Measurements from ENCODE around the gene BIVM.

BIVM gene, protein sequence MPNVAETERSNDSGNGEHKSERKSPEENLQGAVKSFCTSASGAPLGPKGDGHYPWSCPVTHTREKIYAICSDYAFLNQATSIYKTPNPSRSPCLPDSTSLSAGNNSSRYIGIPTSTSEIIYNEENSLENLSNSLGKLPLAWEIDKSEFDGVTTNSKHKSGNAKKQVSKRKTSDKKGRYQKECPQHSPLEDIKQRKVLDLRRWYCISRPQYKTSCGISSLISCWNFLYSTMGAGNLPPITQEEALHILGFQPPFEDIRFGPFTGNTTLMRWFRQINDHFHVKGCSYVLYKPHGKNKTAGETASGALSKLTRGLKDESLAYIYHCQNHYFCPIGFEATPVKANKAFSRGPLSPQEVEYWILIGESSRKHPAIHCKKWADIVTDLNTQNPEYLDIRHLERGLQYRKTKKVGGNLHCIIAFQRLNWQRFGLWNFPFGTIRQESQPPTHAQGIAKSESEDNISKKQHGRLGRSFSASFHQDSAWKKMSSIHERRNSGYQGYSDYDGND

GRCh38 chr13:102798581-102799425, at the start of gene BIVM, which contains the start of gene POGLUT2:
BIVM (plus strand) TSS chr13:102799119; CDS start chr13:102807268, 8,149 bp downstream.
POGLUT2 (minus strand) TSS chr13:102798976; CDS start chr13:102798670, 306 bp downstream.
- TF ChIP-seq GATA3 (IDR thresholded peaks at IDR 0.05; ENCODE audit: low read depth, low read length) (no peak), GATA2 (IDR thresholded peaks at IDR 0.05; ENCODE audit: low read depth, low read length) (no peak)

- no peak for TF ChIP-seq GATA2 (IDR thresholded peaks at IDR 0.05; ENCODE audit: low read depth, low read length)
These were observed 47.0 kb upstream of the BIVM start for GRCh38 chr13:102751886-102752285.

DNA sequence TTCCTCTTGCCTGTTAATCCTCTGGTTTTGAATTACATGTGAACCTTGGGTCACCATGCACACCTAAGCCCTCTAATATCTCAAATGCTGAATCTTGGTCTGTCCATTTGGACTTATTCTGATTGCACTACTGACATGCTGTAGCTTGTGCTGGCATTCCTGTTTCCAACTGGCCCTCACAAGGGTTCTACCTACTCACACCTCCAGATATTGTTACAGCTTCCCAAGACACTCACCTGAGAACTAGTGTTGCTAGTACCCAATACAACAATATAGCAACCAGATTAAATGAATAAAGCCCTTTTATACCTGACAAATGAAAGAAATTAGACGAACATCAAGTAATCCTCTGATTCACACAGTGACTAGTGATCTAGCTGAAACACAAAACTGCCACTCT, 41.9 kb upstream of the BIVM start:
- TF ChIP-seq GATA2 (IDR thresholded peaks at IDR 0.05; ENCODE audit: low read depth, low read length) (no peak), GATA3 (IDR thresholded peaks at IDR 0.05; ENCODE audit: low read depth, low read length) (no peak)

DNA sequence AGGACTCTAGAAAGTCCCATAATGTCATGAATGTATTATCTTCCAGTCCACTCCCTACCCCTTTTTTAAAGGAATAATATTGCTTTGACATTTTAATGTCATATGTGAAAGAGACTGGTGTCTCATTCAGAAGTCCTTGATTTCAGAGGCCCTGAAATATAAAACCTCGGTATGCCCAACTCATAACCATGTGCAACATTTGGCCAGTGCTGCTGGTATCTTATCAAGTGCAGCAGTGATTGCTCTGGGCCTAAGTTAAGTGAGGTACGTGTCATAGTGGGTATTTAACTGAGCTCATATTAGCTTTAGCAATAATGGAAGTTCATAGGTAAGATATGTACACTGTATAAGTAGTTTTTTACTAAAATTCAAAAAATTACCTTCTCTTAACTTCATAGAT, 40.1 kb upstream of the BIVM start:
- TF ChIP-seq GATA3 (IDR thresholded peaks at IDR 0.05; ENCODE audit: low read depth, low read length) (no peak), GATA2 (IDR thresholded peaks at IDR 0.05; ENCODE audit: low read depth, low read length) (no peak)

DNA sequence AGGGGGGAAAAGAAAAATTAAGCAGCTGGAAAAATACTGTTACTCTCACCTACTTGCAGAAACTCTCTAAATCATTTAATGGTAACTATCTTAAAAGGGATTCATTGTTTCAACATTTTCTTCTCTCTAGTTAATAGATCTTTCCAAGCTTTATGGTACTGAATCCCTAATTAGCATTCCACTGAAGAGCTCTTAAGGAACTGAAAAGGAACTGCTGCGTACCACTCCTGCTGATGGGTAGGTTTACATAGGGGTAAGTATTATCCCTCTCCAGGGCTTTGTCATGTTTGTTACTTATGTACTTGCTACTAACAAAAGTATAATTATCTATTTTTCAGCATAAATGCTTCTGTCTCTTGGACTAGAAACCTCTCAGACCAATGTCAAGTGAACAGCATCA, 37.8 kb upstream of the BIVM start:
- TF ChIP-seq GATA2 (IDR thresholded peaks at IDR 0.05; ENCODE audit: low read depth, low read length): no peak
- no peak for TF ChIP-seq GATA3 (IDR thresholded peaks at IDR 0.05; ENCODE audit: low read depth, low read length)

DNA sequence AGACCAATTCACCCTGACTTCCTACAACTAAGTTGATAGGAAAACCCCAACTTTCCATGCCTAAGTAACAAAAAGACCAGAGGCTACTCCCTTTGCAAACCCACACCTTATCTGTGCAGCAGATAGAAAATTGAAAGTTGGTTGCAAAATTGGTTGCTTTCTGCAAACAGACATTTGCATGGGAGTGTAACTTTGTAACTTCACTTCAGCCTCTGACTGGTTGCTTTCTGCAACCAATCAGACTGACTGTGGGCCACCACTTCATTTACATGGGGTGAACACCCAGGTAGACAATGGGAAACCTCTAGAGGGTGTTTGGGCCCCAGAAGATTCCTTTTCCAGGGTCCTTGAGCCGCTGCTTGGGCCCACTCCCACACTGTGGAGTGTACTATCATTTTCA, 35.2 kb upstream of the BIVM start:
- no peak for TF ChIP-seq GATA3 (IDR thresholded peaks at IDR 0.05; ENCODE audit: low read depth, low read length)
- no peak for TF ChIP-seq GATA2 (IDR thresholded peaks at IDR 0.05; ENCODE audit: low read depth, low read length)

GRCh38 chr13:102768909-102769308, 30.0 kb upstream of the BIVM start:
- TF ChIP-seq GATA2 (IDR thresholded peaks at IDR 0.05; ENCODE audit: low read depth, low read length) (no peak), GATA3 (IDR thresholded peaks at IDR 0.05; ENCODE audit: low read depth, low read length) (no peak)

- TF ChIP-seq GATA3 (IDR thresholded peaks at IDR 0.05; ENCODE audit: low read depth, low read length) (no peak), GATA2 (IDR thresholded peaks at IDR 0.05; ENCODE audit: low read depth, low read length) (no peak)
These were observed 29.2 kb upstream of the BIVM start for GRCh38 chr13:102769679-102770078.

GRCh38 chr13:102770435-102770834, 28.5 kb upstream of the BIVM start:
- no peak for TF ChIP-seq GATA3 (IDR thresholded peaks at IDR 0.05; ENCODE audit: low read depth, low read length)
- TF ChIP-seq GATA2 (IDR thresholded peaks at IDR 0.05; ENCODE audit: low read depth, low read length): no peak

- TF ChIP-seq GATA3 (IDR thresholded peaks at IDR 0.05; ENCODE audit: low read depth, low read length): no peak
- no peak for TF ChIP-seq GATA2 (IDR thresholded peaks at IDR 0.05; ENCODE audit: low read depth, low read length)
These were observed 27.4 kb upstream of the BIVM start for GRCh38 chr13:102771298-102772041.

DNA sequence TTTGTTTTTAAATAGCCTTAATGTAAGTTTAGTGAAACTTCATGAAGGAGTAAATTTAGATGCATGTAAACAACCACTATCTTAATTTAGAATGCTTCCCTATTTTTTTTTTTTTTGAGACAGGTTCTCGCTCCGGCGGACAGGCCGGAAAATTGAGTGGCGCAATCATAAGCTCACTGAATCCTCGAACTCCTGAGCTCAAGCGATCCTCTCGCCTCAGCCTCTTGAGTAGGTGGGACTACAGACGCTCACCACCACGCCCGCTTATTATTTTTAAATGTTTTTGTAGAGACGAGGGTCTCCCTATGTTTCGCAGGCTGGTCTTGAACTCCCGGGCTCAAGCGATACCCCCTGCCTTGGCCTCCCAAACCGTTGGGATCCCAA, 26.9 kb upstream of the BIVM start:
- TF ChIP-seq GATA3 (IDR thresholded peaks at IDR 0.05; ENCODE audit: low read depth, low read length): no peak
- no peak for TF ChIP-seq GATA2 (IDR thresholded peaks at IDR 0.05; ENCODE audit: low read depth, low read length)

- TF ChIP-seq GATA3 (IDR thresholded peaks at IDR 0.05; ENCODE audit: low read depth, low read length) (no peak), GATA2 (IDR thresholded peaks at IDR 0.05; ENCODE audit: low read depth, low read length) (no peak)
These were observed 25.3 kb upstream of the BIVM start, which contains the start of gene TEX30 for GRCh38 chr13:102773441-102774213. TEX30 (minus strand) TSS chr13:102773786; CDS start chr13:102770026, 3,760 bp downstream.

DNA sequence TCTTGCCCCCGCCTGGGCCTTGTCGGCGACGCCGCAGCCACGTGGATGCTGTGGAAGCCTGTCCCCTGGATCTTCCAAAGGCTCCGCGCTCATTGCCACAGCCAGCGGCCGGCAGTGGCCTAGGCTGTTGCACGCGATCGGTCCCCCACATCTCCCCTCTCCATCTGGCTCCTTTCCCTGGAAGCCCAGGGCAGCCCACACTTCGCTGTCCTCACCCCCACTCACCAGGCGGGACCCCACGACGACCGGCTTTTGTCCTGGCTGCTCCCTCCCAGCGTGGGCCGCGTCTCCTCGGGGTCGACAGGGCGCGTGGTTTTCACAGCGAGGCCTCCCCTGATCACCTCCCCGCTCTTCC, 24.7 kb upstream of the BIVM start:
- no peak for TF ChIP-seq GATA2 (IDR thresholded peaks at IDR 0.05; ENCODE audit: low read depth, low read length)
- TF ChIP-seq GATA3 (IDR thresholded peaks at IDR 0.05; ENCODE audit: low read depth, low read length): no peak
